ENCODE measurements around the gene NEU1. TPM values are rescaled to one million over a fixed set of nuclear protein-coding genes. Genes with fewer than 3 reads are reported as not detected.
A peak's percentile ranks its signal among the peaks of the same experiment; 100 is the strongest.
"Not testable (repeated sequence)": the region's sequence is repeated elsewhere in the genome, so short reads cannot be mapped to it uniquely, and the experiment has no call there.

NEU1 gene
- total RNA-seq (ENCODE audit: unreplicated experiment): 31.9 TPM
- long read RNA-seq, transcript NEU1-206 (6 exons, 2,045 nt): major isoform, 69 of 71 reads
- long read RNA-seq, partial matches to known transcripts: 0 of 71 reads
- long read RNA-seq, other reads (novel, unspliced or antisense): 2 of 71 reads

- no peaks in the 10 kb centered on the region for H3K9me3 Mint-ChIP-seq (ENCODE audit: unreplicated experiment)
- H3K4me1 Mint-ChIP-seq (ENCODE audit: unreplicated experiment): peaks cover 3% of the 10 kb centered on the region
- peaks cover 14% of the 10 kb centered on the region for H3K27me3 Mint-ChIP-seq (ENCODE audit: unreplicated experiment)
- peak within 1 kb of the TSS; percentile 95 for H3K4me3 Mint-ChIP-seq (ENCODE audit: unreplicated experiment)
- peaks cover 6% of the 10 kb centered on the region for H3K36me3 Mint-ChIP-seq (ENCODE audit: low read depth, unreplicated experiment)
- DNase-seq (ENCODE audit: low spot score): peak; percentile 92
- H3K27ac Mint-ChIP-seq (ENCODE audit: unreplicated experiment): peak within 1 kb of the TSS; percentile 80
- TF ChIP-seq, protein P1, sequence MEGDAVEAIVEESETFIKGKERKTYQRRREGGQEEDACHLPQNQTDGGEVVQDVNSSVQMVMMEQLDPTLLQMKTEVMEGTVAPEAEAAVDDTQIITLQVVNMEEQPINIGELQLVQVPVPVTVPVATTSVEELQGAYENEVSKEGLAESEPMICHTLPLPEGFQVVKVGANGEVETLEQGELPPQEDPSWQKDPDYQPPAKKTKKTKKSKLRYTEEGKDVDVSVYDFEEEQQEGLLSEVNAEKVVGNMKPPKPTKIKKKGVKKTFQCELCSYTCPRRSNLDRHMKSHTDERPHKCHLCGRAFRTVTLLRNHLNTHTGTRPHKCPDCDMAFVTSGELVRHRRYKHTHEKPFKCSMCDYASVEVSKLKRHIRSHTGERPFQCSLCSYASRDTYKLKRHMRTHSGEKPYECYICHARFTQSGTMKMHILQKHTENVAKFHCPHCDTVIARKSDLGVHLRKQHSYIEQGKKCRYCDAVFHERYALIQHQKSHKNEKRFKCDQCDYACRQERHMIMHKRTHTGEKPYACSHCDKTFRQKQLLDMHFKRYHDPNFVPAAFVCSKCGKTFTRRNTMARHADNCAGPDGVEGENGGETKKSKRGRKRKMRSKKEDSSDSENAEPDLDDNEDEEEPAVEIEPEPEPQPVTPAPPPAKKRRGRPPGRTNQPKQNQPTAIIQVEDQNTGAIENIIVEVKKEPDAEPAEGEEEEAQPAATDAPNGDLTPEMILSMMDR (IDR thresholded peaks at IDR 0.05; ENCODE audit: unreplicated experiment): no peak
Measured at GRCh38 chr6:31862344-31863235, at the start of gene NEU1. Gene NEU1 (minus strand): TSS chr6:31862821. CDS start chr6:31862776, 45 bp downstream.

DNA sequence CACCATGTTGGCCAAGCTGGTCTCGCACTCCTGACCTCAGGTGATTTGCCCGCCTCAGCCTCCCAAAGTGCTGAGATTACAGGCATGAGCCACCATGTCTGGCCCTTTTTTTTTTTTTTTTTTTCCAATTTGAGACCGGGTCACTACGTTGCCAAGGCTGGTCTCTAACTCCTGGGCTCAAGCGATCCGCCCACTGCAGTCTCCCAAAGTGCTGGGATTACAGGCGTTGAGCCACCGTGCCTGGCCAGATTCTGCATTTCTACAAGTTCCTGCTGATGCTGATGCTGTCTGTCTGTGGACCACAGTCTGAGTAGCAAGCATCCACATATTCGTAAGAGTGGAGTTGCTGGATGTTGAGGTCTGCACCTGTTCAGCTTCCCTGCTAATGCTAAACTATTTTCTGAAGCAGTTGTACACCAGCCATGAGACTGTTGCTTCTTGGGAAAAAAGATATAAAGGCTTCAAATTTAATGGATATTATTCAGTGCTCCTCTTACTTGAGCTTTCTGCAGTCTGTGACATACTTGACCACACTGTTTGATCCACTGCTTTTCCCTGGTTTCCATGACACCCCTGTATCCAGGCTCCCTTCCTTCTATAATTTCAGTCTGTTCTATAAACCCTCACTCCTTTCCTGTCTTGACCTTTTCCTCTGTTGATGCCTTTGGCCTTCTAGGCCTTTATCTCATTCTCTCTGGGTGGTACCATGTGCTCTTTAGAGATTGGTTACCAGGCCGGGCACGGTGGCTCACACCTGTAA, 49.4 kb upstream of the NEU1 start:
- Mint-ChIP-seq H3K27me3 (ENCODE audit: unreplicated experiment) (peaks cover 2% of the 10 kb centered on the region), H3K9me3 (ENCODE audit: unreplicated experiment) (no peaks in the 10 kb centered on the region), H3K4me3 (ENCODE audit: unreplicated experiment) (no peak overlapping the region), H3K4me1 (ENCODE audit: unreplicated experiment) (no peaks in the 10 kb centered on the region), H3K27ac (ENCODE audit: unreplicated experiment) (no peak overlapping the region), H3K36me3 (ENCODE audit: low read depth, unreplicated experiment) (no peaks in the 10 kb centered on the region)
- TF ChIP-seq, protein P1 (IDR thresholded peaks at IDR 0.05; ENCODE audit: unreplicated experiment): no peak
- no peak for DNase-seq (ENCODE audit: low spot score)

GRCh38 chr6:31909298-31909697, 46.7 kb upstream of the NEU1 start:
- not testable (repeated sequence) for H3K36me3 Mint-ChIP-seq (ENCODE audit: low read depth, unreplicated experiment); H3K4me3 Mint-ChIP-seq (ENCODE audit: unreplicated experiment); H3K4me1 Mint-ChIP-seq (ENCODE audit: unreplicated experiment)

DNA sequence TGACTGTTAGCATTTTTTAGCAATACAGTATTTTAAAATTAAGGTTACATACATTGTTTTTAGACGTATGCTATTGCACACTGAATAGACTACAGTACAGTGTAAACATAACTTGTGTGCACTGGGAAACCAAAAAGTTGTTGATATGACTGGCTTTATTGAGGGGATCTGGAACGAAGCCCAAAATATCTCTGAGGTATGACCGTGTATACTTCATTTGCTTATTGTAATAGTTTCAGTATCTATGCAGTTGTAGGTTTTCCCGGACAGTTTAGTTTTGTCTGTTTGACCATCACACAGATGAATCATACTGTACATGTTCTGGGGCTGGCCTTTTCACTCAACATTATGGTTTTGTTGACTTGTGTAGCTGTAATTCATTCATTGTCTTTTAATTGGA, 46.2 kb upstream of the NEU1 start:
- no peak for DNase-seq (ENCODE audit: low spot score)
- H3K27me3 Mint-ChIP-seq (ENCODE audit: unreplicated experiment): peaks cover 5% of the 10 kb centered on the region
- no peak overlapping the region for H3K27ac Mint-ChIP-seq (ENCODE audit: unreplicated experiment)
- no peaks in the 10 kb centered on the region for H3K4me1 Mint-ChIP-seq (ENCODE audit: unreplicated experiment)
- H3K4me3 Mint-ChIP-seq (ENCODE audit: unreplicated experiment): no peak overlapping the region
- TF ChIP-seq, protein P1 (IDR thresholded peaks at IDR 0.05; ENCODE audit: unreplicated experiment): no peak
- H3K9me3 Mint-ChIP-seq (ENCODE audit: unreplicated experiment): no peaks in the 10 kb centered on the region
- H3K36me3 Mint-ChIP-seq (ENCODE audit: low read depth, unreplicated experiment): no peaks in the 10 kb centered on the region

More at GRCh38 chr6:31909298-31909697, 46.7 kb upstream of the NEU1 start:
- H3K27me3 Mint-ChIP-seq (ENCODE audit: unreplicated experiment); H3K9me3 Mint-ChIP-seq (ENCODE audit: unreplicated experiment); H3K27ac Mint-ChIP-seq (ENCODE audit: unreplicated experiment); DNase-seq (ENCODE audit: low spot score): not testable (repeated sequence)

- H3K27ac Mint-ChIP-seq (ENCODE audit: unreplicated experiment); H3K4me3 Mint-ChIP-seq (ENCODE audit: unreplicated experiment); DNase-seq (ENCODE audit: low spot score); H3K36me3 Mint-ChIP-seq (ENCODE audit: low read depth, unreplicated experiment); H3K27me3 Mint-ChIP-seq (ENCODE audit: unreplicated experiment); H3K4me1 Mint-ChIP-seq (ENCODE audit: unreplicated experiment); H3K9me3 Mint-ChIP-seq (ENCODE audit: unreplicated experiment): not testable (repeated sequence)
Measured at GRCh38 chr6:31908255-31908654, 45.6 kb upstream of the NEU1 start.

All from endothelial cell (in vitro differentiated cells).